GM18526 (cell line): Measurements from ENCODE around the gene GRHL1.

Experiments used
- POLR2A ChIP-seq: IDR thresholded peaks from 3 replicates; pipeline ENCODE4 v1.6.1; 2011; ENCODE audit not compliant: insufficient read length; ENCODE audit errors: extremely low read depth

The GRHL1 gene

GRCh38 chr2:9965119-9965822 is 13.8 kb downstream of the GRHL1 start:
- TF ChIP-seq POLR2A: no peak

- no peak for TF ChIP-seq POLR2A
Observed at GRCh38 chr2:9966491-9967022, 15.1 kb downstream of the GRHL1 start.

- TF ChIP-seq POLR2A: no peak
Observed at GRCh38 chr2:9967053-9967775, 15.7 kb downstream of the GRHL1 start.

- TF ChIP-seq POLR2A: no peak
Observed at GRCh38 chr2:9968553-9969497, 17.3 kb downstream of the GRHL1 start.

GRCh38 chr2:9970200-9971044 is 18.9 kb downstream of the GRHL1 start:
- no peak for TF ChIP-seq POLR2A

- TF ChIP-seq POLR2A: no peak
Observed at GRCh38 chr2:9971105-9971818, 19.8 kb downstream of the GRHL1 start.

GRCh38 chr2:9971890-9972289 is 20.4 kb downstream of the GRHL1 start:
- no peak for TF ChIP-seq POLR2A

GRCh38 chr2:9972621-9973479 is 21.4 kb downstream of the GRHL1 start:
- no peak for TF ChIP-seq POLR2A

- no peak for TF ChIP-seq POLR2A
Observed at GRCh38 chr2:9973690-9974089, 22.2 kb downstream of the GRHL1 start.

- no peak for TF ChIP-seq POLR2A
Observed at GRCh38 chr2:9974343-9974742, 22.9 kb downstream of the GRHL1 start.

- TF ChIP-seq POLR2A: no peak
Observed at GRCh38 chr2:9975328-9975727, 23.8 kb downstream of the GRHL1 start.

- TF ChIP-seq POLR2A: no peak
Observed at GRCh38 chr2:9975805-9976447, 24.4 kb downstream of the GRHL1 start.
